Heart left ventricle (tissue), 16 donors: ENCODE data around the gene OR52W1. TPM values are rescaled to one million over a fixed set of nuclear protein-coding genes. Genes with fewer than 3 reads are reported as not detected.

ENCODE experiments used
- ATAC-seq, 4 donors: fragments of 200-7000 bp; cut with Tn5 transposase; one replicate each; pipeline ENCODE4 v1.9.1; 2020 to 2022; ENCODE audit warnings: moderate library complexity in 4 of 4, mild to moderate bottlenecking in 3 of 4, moderate number of reproducible peaks in 1 of 4
- DNase-seq, 5 donors: peaks; one replicate each; pipeline ENCODE4 v3.0.0-alpha.2; 2020
- H3K27ac ChIP-seq, 12 donors: fragments of 200-600 bp; sonication (generic) in 4 of 12; one replicate each; pipeline versions ENCODE4 v1.5.0 to v1.8.0; 2016 to 2022; ENCODE audit warnings: mild to moderate bottlenecking in 2 of 12
- H3K27me3 ChIP-seq, 9 donors: fragments of 200-600 bp; sonication (generic) in 2 of 9; one replicate each; pipeline versions ENCODE4 v1.5.1 to v1.8.0; 2016 to 2022; ENCODE audit warnings: mild to moderate bottlenecking in 3 of 9
- H3K36me3 ChIP-seq, 9 donors: fragments of 200-600 bp; sonication (generic) in 2 of 9; one replicate each; pipeline versions ENCODE4 v1.5.0 to v1.8.0; 2018 to 2022; ENCODE audit warnings: mild to moderate bottlenecking in 2 of 9
- H3K4me1 ChIP-seq, 12 donors: fragments of 200-600 bp; sonication (generic) in 4 of 12; one replicate each; pipeline versions ENCODE4 v1.5.0 to v1.8.0; 2016 to 2022; ENCODE audit warnings: mild to moderate bottlenecking in 3 of 12
- H3K4me3 ChIP-seq, 12 donors: fragments of 200-600 bp; sonication (generic) in 4 of 12; one replicate each; pipeline versions ENCODE4 v1.5.0 to v1.8.0; 2017 to 2022; ENCODE audit warnings: mild to moderate bottlenecking in 9 of 12, moderate library complexity in 4 of 12
- H3K9me3 ChIP-seq, 12 donors: fragments of 200-600 bp; sonication (generic) in 4 of 12; one replicate each; pipeline versions ENCODE4 v1.5.0 to v1.8.0; 2016 to 2022; ENCODE audit warnings: mild to moderate bottlenecking in 1 of 12
- CTCF ChIP-seq, 12 donors: fragments of 200-600 bp; sonication (generic) in 4 of 12; IDR thresholded peaks; one replicate each; pipeline versions ENCODE4 v1.5.0 to v1.8.0; 2018 to 2022; ENCODE audit warnings: antibody characterized with exemption in 12 of 12, mild to moderate bottlenecking in 5 of 12
- POLR2A ChIP-seq, 2 donors: fragments of 450-650 bp; IDR thresholded peaks; one replicate each; pipeline ENCODE4 v1.6.1; 2017; ENCODE audit warnings: antibody characterized with exemption in 2 of 2, mild to moderate bottlenecking in 2 of 2, moderate library complexity in 2 of 2
- WGBS, 4 donors: extraction: QIAGEN DNeasy Blood & Tissue Kit in 2 of 4; methylation state at CpG; one replicate each; pipeline versions ENCODE4 v1.1.5 to v1.1.7; 2013 to 2018; 5-methylcytosine and 5-hydroxymethylcytosine counted together
- intact Hi-C, 10 donors: fragments of 100-400 bp; cut with DNase I; formaldehyde crosslinking; loops; one replicate each; pipeline versions ENCODE4 v1.11.1 to v1.14.2; 2022
- long read RNA-seq, 3 donors: library from polyadenylated mRNA; unstranded; transcript quantifications; one replicate each; pipeline ENCODE4 v2.0.0, GENCODE V29; 2020 to 2021
- polyA plus RNA-seq, 2 donors: library from polyadenylated mRNA; stranded (reverse); fragments of 200-250 nt; gene quantifications; one replicate each; pipeline ENCODE4 v1.2.3, GENCODE V29; 2013
- total RNA-seq, 9 donors: library from RNA; depleted of rRNA in 2 of 9; stranded (reverse); fragments of >200 nt in 2 of 9; fragmentation: NEBNext Ultra II Directional in 3 of 9; extraction: Animal tissue kit (Norgen Biotek cat#: 25700) in 3 of 9; gene quantifications; one replicate each; pipeline versions ENCODE4 v1.1.0 to v1.2.4, GENCODE V29; 2016 to 2023
- donor health status: ischemic (EF 13 %, LVEDD 7.1; RV severe dilation, severe dysfunction).
- donor health status: healthy with polysubstance abuse.
- donor health status: DM: no; HTN: yes; CAD: no.
- donor health status: DM: no; HTN: no; CAD: no.
- donor health status: ischemic (EF 25% LVEDD 6.9; RV normal size, moderate dysfunction).
- donor health status: ischemic (EF 25% LVEDD 5.7; RV mildly dilated, moderate dysfunction).
- donor health status: healthy.
- donor health status: DM: yes; HTN: yes; CAD: no.
- donor health status: ischemic (EF 35%, LVEDD 5.7; RV mildly dilated, moderate dysfunction).
- donor health status: nonischemic (EF 11% LVEDD 7.7; RV severe dilation, severe dysfunction).
- donor health status: DM: yes; HTN: yes; CAD: no.
- donor health status: PGD.
- donor health status: ischemic (EF 29% LVEDD 5.4; RV normal size, mild dysfunction).
- donor health status: nonischemic (EF 23%, LVEDD 6.1; RV moderate dilation, normal function).

OR52W1 gene
- not detected for total RNA-seq
- polyA plus RNA-seq = not detected
- long read RNA-seq, donor 1 = 0 reads
- long read RNA-seq, donor 2 = 0 reads
- long read RNA-seq, donor 3 = 0 reads

GRCh38 chr11:6199174-6199810 lies at the start of gene OR52W1:
Gene OR52W1 (plus strand): TSS chr11:6199224. CDS start chr11:6199224, 0 bp downstream.
- DNase-seq = no peak
- no peak for ATAC-seq
- WGBS, 4 donors = 96 to 98% (median 97%) methylated on average over 2 to 5 of the region's 5 CpGs
- Histone ChIP-seq H3K4me1 (peaks cover 0 to 30% (median 0%) of the 10 kb centered on the region in 12 donors), H3K9me3 (no peaks in the 10 kb centered on the region), H3K36me3 (peaks cover 0 to 9% (median 0%) of the 10 kb centered on the region in 9 donors), H3K27ac (no peak within 1 kb of the TSS), H3K27me3 (no peaks in the 10 kb centered on the region), H3K4me3 (no peak within 1 kb of the TSS)
- TF ChIP-seq CTCF (IDR thresholded peaks at IDR 0.05) (no peak), POLR2A (IDR thresholded peaks at IDR 0.05) (no peak)
- intact Hi-C loops = no loop called here

- Histone ChIP-seq H3K4me3 (no peak overlapping the region), H3K9me3 (peaks cover 0 to 5% (median 0%) of the 10 kb centered on the region in 12 donors), H3K36me3 (no peaks in the 10 kb centered on the region), H3K27ac (no peak overlapping the region), H3K4me1 (no peaks in the 10 kb centered on the region), H3K27me3 (no peaks in the 10 kb centered on the region)
- DNase-seq (no peak), ATAC-seq (no peak)
- no peak for TF ChIP-seq CTCF (IDR thresholded peaks at IDR 0.05)
- TF ChIP-seq POLR2A (IDR thresholded peaks at IDR 0.05) = no peak
- WGBS, 4 donors = 27 to 49% (median 37%) methylated on average over 1 of the region's 1 CpG
- intact Hi-C loops = loop anchor here in 1 of 10 donors (10.0 kb wide), 1 partner anchor 126 kb away; no protein-coding TSS in a partner anchor
Measured at GRCh38 chr11:6151117-6151516, 47.9 kb upstream of the OR52W1 start.

- TF ChIP-seq POLR2A (IDR thresholded peaks at IDR 0.05) (no peak), CTCF (IDR thresholded peaks at IDR 0.05) (no peak)
- no peaks in the 10 kb centered on the region for H3K36me3 ChIP-seq
- ATAC-seq (no peak), DNase-seq (no peak)
- intact Hi-C loops = loop anchor here in 1 of 10 donors (10.0 kb wide), 1 partner anchor 127 kb away; no protein-coding TSS in a partner anchor
- no peaks in the 10 kb centered on the region for H3K27me3 ChIP-seq
- WGBS, 4 donors = 74 to 84% (median 79%) methylated on average over 2 of the region's 2 CpGs
- H3K9me3 ChIP-seq = peaks cover 0 to 5% (median 0%) of the 10 kb centered on the region in 12 donors
- no peaks in the 10 kb centered on the region for H3K4me1 ChIP-seq
- H3K4me3 ChIP-seq = no peak overlapping the region
- H3K27ac ChIP-seq = no peak overlapping the region
Measured at GRCh38 chr11:6152126-6152525, 46.9 kb upstream of the OR52W1 start.

- Histone ChIP-seq H3K27ac (no peak overlapping the region), H3K36me3 (no peaks in the 10 kb centered on the region), H3K9me3 (no peaks in the 10 kb centered on the region), H3K4me3 (no peak overlapping the region), H3K4me1 (no peaks in the 10 kb centered on the region), H3K27me3 (no peaks in the 10 kb centered on the region)
- TF ChIP-seq CTCF (IDR thresholded peaks at IDR 0.05) = no peak
- 77 to 86% (median 83%) methylated on average over 6 to 7 of the region's 7 CpGs for WGBS, 4 donors
- DNase-seq = no peak
- no peak for ATAC-seq
- intact Hi-C loops = loop anchor here in 1 of 10 donors (10.0 kb wide), 1 partner anchor 132 kb away; no protein-coding TSS in a partner anchor
Measured at GRCh38 chr11:6156628-6157359, 42.2 kb upstream of the OR52W1 start.
